GM19452 (cell line): Measurements from ENCODE around the gene FKTN.
A peak's percentile ranks its signal among the peaks of the same experiment; 100 is the strongest.

ENCODE experiments used
- ATAC-seq: cut with Tn5 transposase; IDR thresholded peaks from one replicate; pipeline ENCODE4 v1.9.1; 2021; ENCODE audit not compliant: unreplicated experiment

FKTN gene

GRCh38 chr9:105632807-105633206, 74.9 kb downstream of the FKTN start:
- no peak for ATAC-seq

- no peak for ATAC-seq
These were observed 75.5 kb downstream of the FKTN start for GRCh38 chr9:105633411-105633810.

GRCh38 chr9:105636331-105636730, 78.4 kb downstream of the FKTN start:
- ATAC-seq: no peak

GRCh38 chr9:105637787-105638395, 80.0 kb downstream of the FKTN start:
- ATAC-seq: no peak

- no peak for ATAC-seq
These were observed 82.0 kb downstream of the FKTN start for GRCh38 chr9:105639936-105640335.

- no peak for ATAC-seq
These were observed 85.9 kb downstream of the FKTN start for GRCh38 chr9:105643795-105644194.

GRCh38 chr9:105646879-105647594, 89.1 kb downstream of the FKTN start:
- ATAC-seq: no peak

GRCh38 chr9:105647595-105648349, 89.8 kb downstream of the FKTN start:
- ATAC-seq: no peak

GRCh38 chr9:105651806-105652205, 93.9 kb downstream of the FKTN start:
- ATAC-seq: no peak

- ATAC-seq: no peak
These were observed 98.4 kb downstream of the FKTN start for GRCh38 chr9:105656131-105656921.

GRCh38 chr9:105658351-105658750, 100.4 kb downstream of the FKTN start:
- no peak for ATAC-seq

- ATAC-seq: no peak
These were observed 103.1 kb downstream of the FKTN start for GRCh38 chr9:105661011-105661410.

- ATAC-seq: peak; percentile 82
These were observed 104.5 kb downstream of the FKTN start, which contains the start of gene TAL2 for GRCh38 chr9:105662184-105663104. Gene TAL2 (plus strand): TSS chr9:105662457. CDS start chr9:105662497, 40 bp downstream.

GRCh38 chr9:105663914-105664313, 106.0 kb downstream of the FKTN start:
- no peak for ATAC-seq

GRCh38 chr9:105667867-105668266, 109.9 kb downstream of the FKTN start:
- no peak for ATAC-seq

GRCh38 chr9:105670315-105670714, 112.4 kb downstream of the FKTN start:
- no peak for ATAC-seq

- ATAC-seq: no peak
These were observed 112.8 kb downstream of the FKTN start for GRCh38 chr9:105670775-105671174.

GRCh38 chr9:105672711-105673234, 114.8 kb downstream of the FKTN start:
- ATAC-seq: no peak

- ATAC-seq: no peak
These were observed 116.0 kb downstream of the FKTN start for GRCh38 chr9:105673850-105674387.
